Upper lobe of left lung (tissue), 6 donors: ENCODE results near the gene CXCL12. TPM values are rescaled to one million over a fixed set of nuclear protein-coding genes. Genes with fewer than 3 reads are reported as not detected.

Experiments
- ATAC-seq, 2 donors: fragments of 200-7000 bp; cut with Tn5 transposase; one replicate each; pipeline ENCODE4 v1.9.1; 2022; ENCODE audit warnings: mild to moderate bottlenecking in 2 of 2, moderate library complexity in 2 of 2; ENCODE audit not compliant: low FRiP score in 2 of 2
- DNase-seq, 2 donors: peaks; one replicate each; pipeline ENCODE4 v3.0.0-alpha.2; 2019 to 2020
- H3K27ac ChIP-seq, 4 donors: fragments of 200-600 bp; sonication (generic); one replicate each; pipeline ENCODE4 v1.5.1; 2016 to 2019
- H3K27me3 ChIP-seq, 4 donors: fragments of 200-600 bp; sonication (generic); one replicate each; pipeline ENCODE4 v1.5.1; 2017 to 2019
- H3K36me3 ChIP-seq, 4 donors: fragments of 200-600 bp; sonication (generic); one replicate each; pipeline ENCODE4 v1.5.1; 2016 to 2019
- H3K4me1 ChIP-seq, 4 donors: fragments of 200-600 bp; sonication (generic); one replicate each; pipeline ENCODE4 v1.5.1; 2018 to 2019
- H3K4me3 ChIP-seq, 4 donors: fragments of 200-600 bp; sonication (generic); one replicate each; pipeline ENCODE4 v1.5.1; 2017 to 2019; ENCODE audit warnings: mild to moderate bottlenecking in 2 of 4, moderate library complexity in 1 of 4
- H3K9me3 ChIP-seq, 4 donors: fragments of 200-600 bp; sonication (generic); one replicate each; pipeline ENCODE4 v1.5.1; 2018 to 2019
- CTCF ChIP-seq, 6 experiments: fragments of 450-650 bp in 4 of 6; fragments of 200-600 bp in 2 of 6; sonication (generic) in 2 of 6; IDR thresholded peaks; one replicate each; pipeline ENCODE4 v1.5.1; 2016 to 2019; ENCODE audit warnings: antibody characterized with exemption in 6 of 6
- EP300 ChIP-seq, 4 donors: sonication (generic); formaldehyde crosslinking; IDR thresholded peaks; one replicate each; pipeline ENCODE4 v1.5.1; 2017; ENCODE audit warnings: antibody characterized with exemption in 4 of 4, control low read depth in 2 of 4
- POLR2A ChIP-seq, 4 donors: fragments of 450-650 bp; IDR thresholded peaks; one replicate each; pipeline ENCODE4 v1.5.1; 2016 to 2017; ENCODE audit warnings: antibody characterized with exemption in 4 of 4, mild to moderate bottlenecking in 2 of 4
- POLR2AphosphoS5 ChIP-seq, 2 donors: sonication (generic); formaldehyde crosslinking; IDR thresholded peaks; one replicate each; pipeline ENCODE4 v1.5.1; 2017; ENCODE audit warnings: antibody characterized with exemption in 2 of 2
- WGBS, 2 donors: methylation state at CpG; one replicate each; pipeline ENCODE4 v1.1.5; 2017 to 2018; 5-methylcytosine and 5-hydroxymethylcytosine counted together
- total RNA-seq, 6 donors: library from RNA; depleted of rRNA in 4 of 6; stranded (reverse); fragments of >200 nt in 4 of 6; gene quantifications; one replicate each; pipeline versions ENCODE4 v1.1.0 to v1.2.1, GENCODE V29; 2016 to 2021
- donor health status: DM: no; HTN: no; CAD: no; lungs with moderate emphysema.
- donor health status: DM: no; HTN: yes; CAD: no; lungs with severe emphysema.

CXCL12 gene
- total RNA-seq, 6 donors from 2014 or later = 3.5 to 61.6 (median 14.6) TPM

- H3K9me3 ChIP-seq = no peaks in the 10 kb centered on the region
- ATAC-seq (no peak), DNase-seq (peak in 1 of 2 donors; percentile 83)
- H3K4me3 ChIP-seq = peak overlapping the region in 3 of 4 donors; percentile 49 to 68 (median 59)
- H3K4me1 ChIP-seq = peaks cover 2 to 38% (median 19%) of the 10 kb centered on the region in 4 donors
- WGBS, 2 donors = 41 to 48% methylated on average over 23 to 47 of the region's 50 CpGs
- TF ChIP-seq POLR2A (IDR thresholded peaks at IDR 0.05) (no peak), EP300 (IDR thresholded peaks at IDR 0.05) (no peak), POLR2AphosphoS5 (IDR thresholded peaks at IDR 0.05) (no peak), CTCF (IDR thresholded peaks at IDR 0.05) (no peak)
- H3K27ac ChIP-seq = no peak overlapping the region
- peaks cover 0 to 25% (median 10%) of the 10 kb centered on the region in 4 donors for H3K27me3 ChIP-seq
- no peaks in the 10 kb centered on the region for H3K36me3 ChIP-seq
Measured at GRCh38 chr10:44385696-44386441, 972 bp upstream of the CXCL12 start.

GRCh38 chr10:44384601-44385025 lies 284 bp downstream of the CXCL12 start:
- Histone ChIP-seq H3K4me3 (peak overlapping the region; percentile 49 to 68 (median 61)), H3K36me3 (no peaks in the 10 kb centered on the region), H3K27me3 (peaks cover 0 to 25% (median 10%) of the 10 kb centered on the region in 4 donors), H3K27ac (peak overlapping the region in 1 of 4 donors; percentile 30), H3K4me1 (peaks cover 2 to 38% (median 19%) of the 10 kb centered on the region in 4 donors), H3K9me3 (no peaks in the 10 kb centered on the region)
- TF ChIP-seq POLR2AphosphoS5 (IDR thresholded peaks at IDR 0.05) (no peak), CTCF (IDR thresholded peaks at IDR 0.05) (no peak), EP300 (IDR thresholded peaks at IDR 0.05) (no peak), POLR2A (IDR thresholded peaks at IDR 0.05) (no peak)
- DNase-seq (no peak), ATAC-seq (peak in 1 of 2 donors; percentile 43)
- 0% methylated on average over 8 of the region's 48 CpGs; no CpG with 5 or more reads in 1 of the 2 donors for WGBS, 2 donors

GRCh38 chr10:44383749-44384600 lies 922 bp downstream of the CXCL12 start:
- no peaks in the 10 kb centered on the region for H3K36me3 ChIP-seq
- peak in 1 of 2 donors; percentile 87 for DNase-seq
- H3K27me3 ChIP-seq = peaks cover 0 to 25% (median 10%) of the 10 kb centered on the region in 4 donors
- peak in 1 of 2 donors; percentile 53 for ATAC-seq
- peaks cover 2 to 38% (median 19%) of the 10 kb centered on the region in 4 donors for H3K4me1 ChIP-seq
- peak overlapping the region in 1 of 4 donors; percentile 30 for H3K27ac ChIP-seq
- TF ChIP-seq CTCF (IDR thresholded peaks at IDR 0.05) (no peak), POLR2A (IDR thresholded peaks at IDR 0.05) (no peak), POLR2AphosphoS5 (IDR thresholded peaks at IDR 0.05) (no peak), EP300 (IDR thresholded peaks at IDR 0.05) (no peak)
- H3K9me3 ChIP-seq = no peaks in the 10 kb centered on the region
- H3K4me3 ChIP-seq = peak overlapping the region; percentile 49 to 68 (median 61)
- 3 to 8% methylated on average over 12 to 49 of the region's 63 CpGs for WGBS, 2 donors

DNA sequence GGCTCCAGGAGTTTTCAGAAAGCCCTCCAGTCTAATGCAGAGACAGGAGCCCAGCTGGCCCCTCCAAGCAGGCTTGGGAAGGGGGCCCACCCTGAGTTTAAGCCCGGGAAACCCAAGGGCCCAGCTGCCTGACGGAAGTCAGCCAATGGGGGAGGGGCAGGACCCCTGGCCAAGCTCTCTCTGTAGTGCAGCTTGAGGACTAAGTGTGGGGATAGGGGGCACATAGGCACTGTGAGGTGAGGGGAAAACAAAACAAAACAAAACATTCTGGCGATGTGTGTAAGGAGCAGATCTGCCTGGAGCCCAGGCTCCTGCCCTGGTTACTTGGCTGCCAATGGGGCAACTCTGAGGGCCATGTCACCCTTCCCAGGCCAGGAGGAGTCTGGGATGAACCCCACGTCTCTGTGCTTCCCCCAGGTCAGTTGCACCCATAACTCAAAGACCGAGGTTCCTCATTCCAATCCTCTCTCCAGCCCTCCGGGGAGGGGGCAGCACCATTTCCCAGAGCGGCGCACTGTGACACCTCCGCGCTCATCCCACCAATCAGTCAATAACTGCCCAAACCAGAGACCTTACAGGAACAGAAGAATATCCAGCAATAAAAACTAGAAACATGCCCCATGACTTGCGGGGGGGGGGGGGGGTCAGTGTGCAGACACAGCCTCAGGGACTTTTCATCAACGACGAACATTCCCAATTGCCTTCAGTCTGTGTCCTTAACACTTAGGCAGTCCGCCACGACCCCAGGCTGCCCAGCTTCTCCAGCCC lies 1.7 kb downstream of the CXCL12 start:
- DNase-seq (no peak), ATAC-seq (no peak)
- peaks cover 0 to 25% (median 10%) of the 10 kb centered on the region in 4 donors for H3K27me3 ChIP-seq
- H3K27ac ChIP-seq = peak overlapping the region in 1 of 4 donors; percentile 10
- H3K9me3 ChIP-seq = no peaks in the 10 kb centered on the region
- peaks cover 0 to 5% (median 2%) of the 10 kb centered on the region in 4 donors for H3K36me3 ChIP-seq
- peaks cover 2 to 38% (median 19%) of the 10 kb centered on the region in 4 donors for H3K4me1 ChIP-seq
- H3K4me3 ChIP-seq = peak overlapping the region in 3 of 4 donors; percentile 49 to 68 (median 59)
- TF ChIP-seq POLR2AphosphoS5 (IDR thresholded peaks at IDR 0.05) (no peak), CTCF (IDR thresholded peaks at IDR 0.05) (no peak), POLR2A (IDR thresholded peaks at IDR 0.05) (no peak), EP300 (IDR thresholded peaks at IDR 0.05) (no peak)
- 45 to 47% methylated on average over 12 to 15 of the region's 15 CpGs for WGBS, 2 donors
